ENCODE data around the gene ESF1. TPM values are rescaled to one million over a fixed set of nuclear protein-coding genes. Genes with fewer than 3 reads are reported as not detected.

ESF1 gene
- total and polyA plus RNA-seq, 2 experiments from 2014 or later = 6.8 to 9.3 TPM

- H3K4me1 ChIP-seq (ENCODE audit: insufficient read depth) = no peaks in the 10 kb centered on the region
- WGBS (ENCODE audit: low lambda C conversion rate, missing lambda C conversion rate) = 100% methylated on average over 3 of the region's 3 CpGs
- no peak overlapping the region for H2AFZ ChIP-seq
- H3K9me2 ChIP-seq (replicated peaks; ENCODE audit: insufficient read depth) = no peaks in the 10 kb centered on the region
- H3K27me3 ChIP-seq = no peaks in the 10 kb centered on the region
- no peaks in the 10 kb centered on the region for H3K9me3 ChIP-seq (ENCODE audit: low read depth)
- no peak overlapping the region for H3K4me2 ChIP-seq
- no peak for DNase-seq (ENCODE audit: low spot score)
- H4K20me1 ChIP-seq (ENCODE audit: insufficient read depth, poor library complexity, severe bottlenecking) = no peaks in the 10 kb centered on the region
- H3K27ac ChIP-seq = no peak overlapping the region
- H3K4me3 ChIP-seq = no peak overlapping the region
- no peaks in the 10 kb centered on the region for H3K36me3 ChIP-seq (replicated peaks; ENCODE audit: insufficient read depth, low read depth)
- TF ChIP-seq EZH2phosphoT487 (IDR thresholded peaks at IDR 0.05; ENCODE audit: low read depth, severe bottlenecking, unreplicated experiment) = no peak
- no peak for TF ChIP-seq CTCF (IDR thresholded peaks at IDR 0.05; ENCODE audit: poor library complexity)
- no peak for TF ChIP-seq EZH2 (IDR thresholded peaks at IDR 0.05; ENCODE audit: borderline replicate concordance)
- H3K79me2 ChIP-seq = no peaks in the 10 kb centered on the region
These were observed 108.0 kb downstream of the ESF1 start for GRCh38 chr20:13676682-13677081.

GRCh38 chr20:13672690-13673089 is 112.0 kb downstream of the ESF1 start:
- no peak overlapping the region for H3K27ac ChIP-seq
- H3K4me3 ChIP-seq = no peak overlapping the region
- H4K20me1 ChIP-seq (ENCODE audit: insufficient read depth, poor library complexity, severe bottlenecking) = no peaks in the 10 kb centered on the region
- DNase-seq (ENCODE audit: low spot score) = no peak
- no peaks in the 10 kb centered on the region for H3K79me2 ChIP-seq
- H3K4me1 ChIP-seq (ENCODE audit: insufficient read depth) = no peaks in the 10 kb centered on the region
- H2AFZ ChIP-seq = no peak overlapping the region
- 91% methylated on average over 3 of the region's 3 CpGs for WGBS (ENCODE audit: low lambda C conversion rate, missing lambda C conversion rate)
- no peak for TF ChIP-seq EZH2phosphoT487 (IDR thresholded peaks at IDR 0.05; ENCODE audit: low read depth, severe bottlenecking, unreplicated experiment)
- TF ChIP-seq CTCF (IDR thresholded peaks at IDR 0.05; ENCODE audit: poor library complexity) = no peak
- TF ChIP-seq EZH2 (IDR thresholded peaks at IDR 0.05; ENCODE audit: borderline replicate concordance) = no peak
- H3K9me2 ChIP-seq (replicated peaks; ENCODE audit: insufficient read depth) = no peaks in the 10 kb centered on the region
- no peak overlapping the region for H3K4me2 ChIP-seq
- no peaks in the 10 kb centered on the region for H3K36me3 ChIP-seq (replicated peaks; ENCODE audit: insufficient read depth, low read depth)
- no peaks in the 10 kb centered on the region for H3K9me3 ChIP-seq (ENCODE audit: low read depth)
- peaks cover 4% of the 10 kb centered on the region for H3K27me3 ChIP-seq

GRCh38 chr20:13671916-13672378 is 112.8 kb downstream of the ESF1 start:
- no peak overlapping the region for H3K27ac ChIP-seq
- no peak overlapping the region for H3K4me2 ChIP-seq
- H4K20me1 ChIP-seq (ENCODE audit: insufficient read depth, poor library complexity, severe bottlenecking) = no peaks in the 10 kb centered on the region
- no peaks in the 10 kb centered on the region for H3K79me2 ChIP-seq
- H2AFZ ChIP-seq = no peak overlapping the region
- H3K9me2 ChIP-seq (replicated peaks; ENCODE audit: insufficient read depth) = no peaks in the 10 kb centered on the region
- peaks cover 4% of the 10 kb centered on the region for H3K27me3 ChIP-seq
- H3K4me1 ChIP-seq (ENCODE audit: insufficient read depth) = no peaks in the 10 kb centered on the region
- H3K9me3 ChIP-seq (ENCODE audit: low read depth) = no peaks in the 10 kb centered on the region
- H3K36me3 ChIP-seq (replicated peaks; ENCODE audit: insufficient read depth, low read depth) = no peaks in the 10 kb centered on the region
- no peak overlapping the region for H3K4me3 ChIP-seq
- no peak for TF ChIP-seq EZH2 (IDR thresholded peaks at IDR 0.05; ENCODE audit: borderline replicate concordance)
- no peak for TF ChIP-seq EZH2phosphoT487 (IDR thresholded peaks at IDR 0.05; ENCODE audit: low read depth, severe bottlenecking, unreplicated experiment)
- no peak for TF ChIP-seq CTCF (IDR thresholded peaks at IDR 0.05; ENCODE audit: poor library complexity)
- no peak for DNase-seq (ENCODE audit: low spot score)
- WGBS (ENCODE audit: low lambda C conversion rate, missing lambda C conversion rate) = 64% methylated on average over 1 of the region's 1 CpG

GRCh38 chr20:13671512-13671911 is 113.2 kb downstream of the ESF1 start:
- no peaks in the 10 kb centered on the region for H3K4me1 ChIP-seq (ENCODE audit: insufficient read depth)
- no peak for DNase-seq (ENCODE audit: low spot score)
- peaks cover 4% of the 10 kb centered on the region for H3K27me3 ChIP-seq
- TF ChIP-seq EZH2phosphoT487 (IDR thresholded peaks at IDR 0.05; ENCODE audit: low read depth, severe bottlenecking, unreplicated experiment) (no peak), EZH2 (IDR thresholded peaks at IDR 0.05; ENCODE audit: borderline replicate concordance) (no peak), CTCF (IDR thresholded peaks at IDR 0.05; ENCODE audit: poor library complexity) (no peak)
- no peaks in the 10 kb centered on the region for H3K79me2 ChIP-seq
- H3K36me3 ChIP-seq (replicated peaks; ENCODE audit: insufficient read depth, low read depth) = no peaks in the 10 kb centered on the region
- WGBS (ENCODE audit: low lambda C conversion rate, missing lambda C conversion rate) = 89% methylated on average over 2 of the region's 2 CpGs
- no peak overlapping the region for H3K4me3 ChIP-seq
- H3K9me3 ChIP-seq (ENCODE audit: low read depth) = no peaks in the 10 kb centered on the region
- no peak overlapping the region for H3K4me2 ChIP-seq
- no peaks in the 10 kb centered on the region for H4K20me1 ChIP-seq (ENCODE audit: insufficient read depth, poor library complexity, severe bottlenecking)
- H3K9me2 ChIP-seq (replicated peaks; ENCODE audit: insufficient read depth) = no peaks in the 10 kb centered on the region
- no peak overlapping the region for H2AFZ ChIP-seq
- no peak overlapping the region for H3K27ac ChIP-seq
